SK-N-MC (cell line): ENCODE data around the gene BGN.

Experiments
- EZH2 ChIP-seq: fragments of 200-600 bp; sonication (generic); IDR thresholded peaks from one replicate; pipeline ENCODE4 v1.6.1; 2017; ENCODE audit warnings: antibody characterized with exemption
- POLR2AphosphoS5 ChIP-seq: IDR thresholded peaks from 2 replicates; pipeline ENCODE4 v1.6.1; 2012; ENCODE audit warnings: mild to moderate bottlenecking, low read depth, low read length, borderline replicate concordance

GRCh38 chrX:153500676-153501280 is 6.0 kb downstream of the BGN start:
- TF ChIP-seq POLR2AphosphoS5 (no peak), EZH2 (no peak)
